ENCODE results near the gene PLCXD1.

The PLCXD1 gene

GRCh38 chrX:333611-334311 is 52.6 kb downstream of the PLCXD1 start:
- no peak overlapping the region for H3K4me3 ChIP-seq
- H3K27ac ChIP-seq: no peak overlapping the region
- no peak for TF ChIP-seq CTCF (IDR thresholded peaks at IDR 0.05)
- DNase-seq (ENCODE audit: low spot score): no peak

GRCh38 chrX:334331-334891 is 53.2 kb downstream of the PLCXD1 start:
- no peak overlapping the region for H3K27ac ChIP-seq
- TF ChIP-seq CTCF (IDR thresholded peaks at IDR 0.05): no peak
- no peak for DNase-seq (ENCODE audit: low spot score)
- no peak overlapping the region for H3K4me3 ChIP-seq

- H3K27ac ChIP-seq: no peak overlapping the region
- TF ChIP-seq CTCF (IDR thresholded peaks at IDR 0.05): no peak
- no peak overlapping the region for H3K4me3 ChIP-seq
- no peak for DNase-seq (ENCODE audit: low spot score)
These were observed 54.0 kb downstream of the PLCXD1 start for GRCh38 chrX:334971-335757.

- Histone ChIP-seq H3K4me3 (no peak overlapping the region), H3K27ac (no peak overlapping the region)
- no peak for DNase-seq (ENCODE audit: low spot score)
- TF ChIP-seq CTCF (IDR thresholded peaks at IDR 0.05): no peak
These were observed 54.6 kb downstream of the PLCXD1 start for GRCh38 chrX:335758-336155.

- no peak for DNase-seq (ENCODE audit: low spot score)
- no peak for TF ChIP-seq CTCF (IDR thresholded peaks at IDR 0.05)
- Histone ChIP-seq H3K27ac (no peak overlapping the region), H3K4me3 (no peak overlapping the region)
These were observed 55.0 kb downstream of the PLCXD1 start for GRCh38 chrX:336227-336626.

- Histone ChIP-seq H3K4me3 (no peak overlapping the region), H3K27ac (no peak overlapping the region)
- no peak for DNase-seq (ENCODE audit: low spot score)
- no peak for TF ChIP-seq CTCF (IDR thresholded peaks at IDR 0.05)
These were observed 56.2 kb downstream of the PLCXD1 start for GRCh38 chrX:337331-337831.
